Suprapubic skin (tissue), 4 donors: Measurements from ENCODE around the gene STOML1.
"Not testable (repeated sequence)": the region's sequence is repeated elsewhere in the genome, so short reads cannot be mapped to it uniquely, and the experiment has no call there.

Source experiments
- POLR2A ChIP-seq, 2 donors: fragments of 450-650 bp; IDR thresholded peaks; one replicate each; pipeline ENCODE4 v1.6.1; 2017; ENCODE audit warnings: antibody characterized with exemption in 2 of 2, mild to moderate bottlenecking in 2 of 2, moderate library complexity in 2 of 2
- POLR2AphosphoS5 ChIP-seq, 3 donors: sonication (generic); formaldehyde crosslinking; IDR thresholded peaks; one replicate each; pipeline ENCODE4 v1.6.1; 2017; ENCODE audit warnings: antibody characterized with exemption in 3 of 3
- TF ChIP-seq, protein P1 (sequence below), 2 donors: fragments of 200-600 bp in 1 of 2; fragments of 450-650 bp in 1 of 2; sonication (generic) in 1 of 2; IDR thresholded peaks; one replicate each; pipeline ENCODE4 v1.5.1; 2016 to 2019; ENCODE audit warnings: antibody characterized with exemption in 2 of 2, mild to moderate bottlenecking in 1 of 2, moderate library complexity in 1 of 2

DNA sequence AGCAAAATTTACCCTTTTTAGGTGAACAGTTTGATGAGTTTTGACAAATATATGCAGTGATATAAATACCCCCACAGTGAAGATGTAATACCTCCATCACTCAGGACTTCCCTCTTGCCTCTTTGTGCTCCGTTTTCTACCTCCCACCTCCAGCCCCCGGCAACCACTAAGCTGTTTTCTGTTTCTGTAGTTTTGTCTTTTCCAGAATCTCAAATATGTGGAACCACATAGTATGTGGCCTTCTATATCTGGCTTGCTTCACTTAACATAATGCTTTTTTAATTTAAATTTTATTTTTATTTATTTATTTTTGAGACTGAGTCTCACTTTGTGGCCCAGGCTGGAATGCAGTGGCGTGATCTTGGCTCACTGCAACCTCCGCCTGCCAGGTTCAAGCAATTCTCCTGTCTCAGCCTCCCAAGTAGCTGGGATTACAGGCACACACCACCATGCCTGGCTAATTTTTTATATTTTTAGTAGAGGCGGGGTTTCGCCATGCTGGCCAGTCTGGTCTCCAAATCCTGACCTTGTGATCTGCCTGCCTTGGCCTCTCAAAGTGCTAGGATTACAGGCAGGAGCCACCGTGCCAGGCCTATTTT, 31.5 kb downstream of the STOML1 start:
- not testable (repeated sequence) for TF ChIP-seq POLR2A, POLR2AphosphoS5 (IDR thresholded peaks at IDR 0.05)
- TF ChIP-seq, protein P1, sequence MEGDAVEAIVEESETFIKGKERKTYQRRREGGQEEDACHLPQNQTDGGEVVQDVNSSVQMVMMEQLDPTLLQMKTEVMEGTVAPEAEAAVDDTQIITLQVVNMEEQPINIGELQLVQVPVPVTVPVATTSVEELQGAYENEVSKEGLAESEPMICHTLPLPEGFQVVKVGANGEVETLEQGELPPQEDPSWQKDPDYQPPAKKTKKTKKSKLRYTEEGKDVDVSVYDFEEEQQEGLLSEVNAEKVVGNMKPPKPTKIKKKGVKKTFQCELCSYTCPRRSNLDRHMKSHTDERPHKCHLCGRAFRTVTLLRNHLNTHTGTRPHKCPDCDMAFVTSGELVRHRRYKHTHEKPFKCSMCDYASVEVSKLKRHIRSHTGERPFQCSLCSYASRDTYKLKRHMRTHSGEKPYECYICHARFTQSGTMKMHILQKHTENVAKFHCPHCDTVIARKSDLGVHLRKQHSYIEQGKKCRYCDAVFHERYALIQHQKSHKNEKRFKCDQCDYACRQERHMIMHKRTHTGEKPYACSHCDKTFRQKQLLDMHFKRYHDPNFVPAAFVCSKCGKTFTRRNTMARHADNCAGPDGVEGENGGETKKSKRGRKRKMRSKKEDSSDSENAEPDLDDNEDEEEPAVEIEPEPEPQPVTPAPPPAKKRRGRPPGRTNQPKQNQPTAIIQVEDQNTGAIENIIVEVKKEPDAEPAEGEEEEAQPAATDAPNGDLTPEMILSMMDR (IDR thresholded peaks at IDR 0.05), result not testable (repeated sequence)
